Measurements from ENCODE around the gene CDC20B.
A peak's percentile ranks its signal among the peaks of the same experiment; 100 is the strongest.
"Not testable (repeated sequence)": the region's sequence is repeated elsewhere in the genome, so short reads cannot be mapped to it uniquely, and the experiment has no call there.

CDC20B gene

DNA sequence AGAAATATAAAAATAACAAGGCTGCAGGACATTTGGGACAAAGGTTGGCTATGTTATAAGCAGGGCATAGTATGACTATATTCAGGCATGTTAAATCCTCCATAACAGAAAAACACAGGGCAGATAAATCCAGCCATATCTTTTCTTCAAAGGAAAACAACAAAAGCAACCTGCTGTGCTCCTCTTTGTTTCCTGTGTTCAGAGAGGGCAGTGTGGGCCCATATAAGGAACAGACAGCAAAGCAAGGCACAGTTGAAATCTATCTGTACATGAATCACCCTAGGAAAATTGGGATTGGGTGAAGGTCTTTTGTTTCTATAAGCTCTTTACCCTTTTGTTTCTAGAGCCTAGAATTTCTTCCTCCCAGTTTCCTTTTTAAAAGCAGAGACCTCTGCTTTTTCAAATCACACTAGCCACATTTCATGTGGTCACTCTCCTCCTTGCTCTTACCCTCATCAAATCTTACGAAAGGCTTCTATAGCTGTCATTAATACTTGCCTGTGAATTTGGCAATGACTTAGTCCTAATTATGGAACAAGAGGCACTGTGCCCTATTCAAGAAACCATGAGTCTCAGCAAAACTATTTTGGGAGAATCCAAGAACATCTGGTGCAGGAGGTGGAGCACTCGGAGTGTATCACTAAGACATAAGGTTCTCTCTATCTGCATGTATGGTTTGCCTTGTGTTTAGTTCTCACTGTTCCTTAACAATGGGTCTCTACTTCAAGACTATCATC is 68.8 kb downstream of the CDC20B start:
- no peak for DNase-seq

DNA sequence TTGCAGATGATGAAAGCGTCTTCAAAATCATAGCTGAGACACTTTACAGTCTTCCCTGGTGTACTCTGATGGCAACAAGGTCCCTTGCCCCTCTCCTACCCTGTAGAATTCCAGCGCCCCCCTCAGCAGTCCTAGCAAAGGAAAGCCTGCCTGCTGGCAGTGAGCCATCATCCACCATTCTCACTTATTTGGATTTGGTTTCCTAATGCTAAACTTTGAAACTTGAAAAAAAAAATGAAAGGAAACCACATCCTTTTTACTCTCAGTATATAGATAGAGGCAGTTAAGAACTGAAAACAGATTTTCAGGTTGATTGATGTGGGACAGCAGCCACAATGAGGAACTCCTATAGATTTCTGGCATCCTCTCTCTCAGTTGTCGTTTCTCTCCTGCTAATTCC is 70.6 kb downstream of the CDC20B start, which contains the start of gene GZMA:
Gene GZMA (plus strand): TSS at position 299 of the 400 bp plus-strand sequence. CDS start 37 bp downstream, at position 336.
- peak; percentile 39 for DNase-seq

DNA sequence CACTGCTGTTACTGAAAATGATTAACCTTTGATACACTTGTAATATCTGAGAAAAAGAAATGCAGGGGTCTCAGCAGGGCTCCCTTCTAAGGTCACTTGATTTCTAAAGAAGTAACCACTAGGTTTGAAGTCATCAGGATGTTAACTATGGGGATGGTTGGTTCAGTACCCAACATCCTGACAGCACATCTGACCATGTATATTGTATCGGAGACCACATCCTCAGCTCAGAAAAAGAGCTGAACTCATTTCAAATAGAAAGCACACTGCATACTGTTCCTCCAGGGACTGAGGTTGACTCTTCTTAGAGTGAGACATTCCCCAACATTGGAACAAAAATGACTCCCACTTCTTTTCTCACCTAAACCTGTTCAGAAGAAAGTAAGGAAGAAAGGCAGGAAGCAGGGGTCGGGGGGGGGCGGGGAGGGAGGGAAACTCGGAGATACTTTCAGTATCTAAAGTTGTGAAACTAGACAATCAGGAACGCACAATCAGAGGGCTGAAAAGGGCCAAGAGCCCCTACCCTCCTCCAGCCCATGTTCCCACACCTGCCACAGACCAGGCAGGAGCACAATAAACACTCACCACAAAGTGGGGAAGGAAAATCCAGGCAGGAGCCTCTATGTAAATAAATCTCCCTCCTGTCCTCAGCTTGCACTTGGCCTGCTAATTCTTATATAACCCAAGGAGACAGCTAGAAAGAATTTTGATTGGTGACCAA is 71.3 kb downstream of the CDC20B start:
- no peak for DNase-seq

DNA sequence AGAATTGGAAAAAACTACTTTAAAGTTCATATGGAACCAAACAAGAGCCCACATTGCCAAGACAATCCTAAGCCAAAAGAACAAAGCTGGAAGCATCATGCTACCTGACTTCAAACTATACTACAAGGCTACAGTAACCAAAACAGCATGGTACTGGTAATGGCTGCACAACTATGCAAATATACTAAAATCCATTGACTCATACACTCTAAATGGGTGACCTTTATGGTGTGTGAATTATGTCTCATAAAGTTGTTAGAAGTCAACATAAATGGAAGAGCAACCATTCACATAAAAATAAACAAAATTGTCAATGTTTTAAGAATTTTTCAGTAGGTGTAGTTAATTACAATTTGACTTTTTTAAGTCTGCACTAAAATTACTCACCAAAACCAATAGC is 71.8 kb downstream of the CDC20B start:
- DNase-seq, result not testable (repeated sequence)

DNA sequence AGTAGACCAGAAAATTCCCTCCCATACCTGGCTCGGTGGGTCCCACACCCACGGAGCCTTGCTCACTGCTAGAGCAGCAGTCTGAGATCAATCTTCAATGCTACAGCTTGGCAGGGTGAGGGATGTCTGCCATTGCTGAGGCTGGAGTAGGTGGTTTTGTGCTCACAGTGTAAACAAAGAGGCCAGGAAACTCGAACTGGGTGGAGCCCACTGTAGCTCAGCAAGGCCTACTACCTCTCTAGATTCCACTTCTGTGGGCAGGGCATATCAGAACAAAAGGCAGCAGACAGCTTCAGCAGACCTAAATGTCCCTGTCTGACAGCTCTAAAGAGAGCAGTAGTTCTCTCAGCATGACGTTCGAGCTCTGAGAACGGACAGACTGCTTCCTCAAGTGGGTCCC is 76.1 kb downstream of the CDC20B start:
- DNase-seq, result peak; percentile 37

DNA sequence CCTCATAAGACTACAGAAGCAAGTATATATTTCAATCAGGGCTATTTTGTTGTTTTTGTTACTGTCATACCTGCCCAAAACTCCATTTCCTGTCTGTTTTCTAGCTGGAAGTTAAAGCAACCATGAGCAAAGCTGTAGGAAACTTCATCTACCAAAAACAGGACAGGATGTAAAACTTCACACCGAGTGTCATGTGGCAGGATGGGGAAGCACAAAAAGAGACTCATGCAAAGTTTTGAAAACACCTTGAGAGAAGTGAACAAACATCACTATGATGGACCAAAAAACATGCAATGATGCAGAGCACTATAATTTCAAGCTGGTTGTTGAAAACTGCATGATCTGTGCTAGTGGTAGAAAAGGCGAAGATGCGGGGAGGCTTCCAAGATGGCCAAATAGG is 76.8 kb downstream of the CDC20B start:
- DNase-seq, result no peak

DNA sequence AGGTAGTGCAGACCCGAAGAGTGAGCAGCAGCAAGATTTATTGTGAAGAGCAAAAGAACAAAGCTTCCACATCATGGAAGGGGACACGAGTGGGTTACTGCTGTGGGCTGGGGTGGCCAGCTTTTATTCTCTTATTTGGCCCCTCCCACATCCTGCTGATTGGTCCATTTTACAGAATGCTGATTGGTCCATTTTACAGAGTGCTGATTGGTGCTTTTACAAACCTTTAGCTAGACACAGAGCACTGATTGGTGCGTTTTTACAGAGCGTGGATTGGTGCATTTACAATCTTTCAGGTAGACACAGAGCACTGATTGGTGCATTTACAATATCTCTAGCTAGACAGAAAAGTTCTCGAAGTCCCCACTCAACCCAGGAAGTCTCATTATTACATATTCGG is 82.0 kb downstream of the CDC20B start:
- DNase-seq, result not testable (repeated sequence)

DNA sequence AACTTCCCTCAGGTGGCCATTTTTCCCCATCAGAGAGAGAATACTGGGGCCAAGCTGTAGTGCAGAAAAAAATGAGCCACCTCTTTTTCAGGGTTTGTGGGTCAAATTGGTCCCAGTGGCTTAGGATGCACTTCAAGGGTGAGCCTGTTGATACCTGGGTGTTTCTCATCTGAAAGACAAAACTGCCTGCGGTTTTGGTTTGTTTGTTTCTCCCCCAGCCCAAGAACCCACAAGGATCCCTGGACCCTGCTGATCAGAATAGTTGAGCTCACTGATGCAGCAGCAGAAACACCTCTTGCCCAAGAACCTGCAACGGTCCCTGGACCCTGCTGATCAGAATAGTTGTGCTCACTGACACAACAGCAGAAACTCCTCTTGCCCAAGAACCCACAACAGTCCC is 83.7 kb downstream of the CDC20B start:
- not testable (repeated sequence) for DNase-seq

DNA sequence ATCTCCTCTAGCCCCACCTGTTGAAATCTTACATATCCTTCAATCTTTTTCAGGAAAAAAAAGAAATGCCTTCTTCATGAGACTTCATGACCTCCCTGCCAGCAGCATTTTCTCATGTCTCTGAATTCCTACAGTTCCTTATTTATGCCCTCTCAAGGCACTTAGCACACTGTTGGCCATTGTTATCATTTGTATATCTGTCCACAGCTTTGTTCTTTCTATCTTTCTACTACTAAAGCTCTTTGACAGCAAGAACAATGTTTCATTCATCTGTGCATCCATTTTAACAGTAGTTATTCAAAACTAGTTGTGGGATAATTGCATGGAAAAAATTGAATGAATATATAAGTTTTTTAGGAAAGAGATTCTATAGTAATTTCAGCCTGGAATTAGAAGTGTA is 91.4 kb downstream of the CDC20B start:
- DNase-seq, result no peak

DNA sequence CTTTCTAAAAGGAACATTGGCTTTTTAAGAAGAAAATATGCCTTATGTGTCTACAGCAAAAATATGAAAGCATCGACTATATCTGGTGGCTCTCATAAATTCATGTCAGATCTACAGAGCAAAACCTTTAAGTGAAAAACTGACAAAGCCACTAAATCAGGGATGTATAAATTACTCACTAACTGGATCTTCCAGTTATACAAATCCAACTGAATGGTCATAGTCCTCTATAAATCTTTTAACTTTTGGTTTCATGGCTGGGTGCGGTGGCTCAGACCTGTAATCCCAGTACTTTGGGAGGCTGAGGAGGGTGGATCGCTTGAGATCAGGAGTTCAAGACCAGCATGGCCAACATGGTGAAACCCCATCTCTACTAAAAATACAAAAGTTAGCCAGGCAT is 99.8 kb downstream of the CDC20B start:
- no peak for DNase-seq

DNA sequence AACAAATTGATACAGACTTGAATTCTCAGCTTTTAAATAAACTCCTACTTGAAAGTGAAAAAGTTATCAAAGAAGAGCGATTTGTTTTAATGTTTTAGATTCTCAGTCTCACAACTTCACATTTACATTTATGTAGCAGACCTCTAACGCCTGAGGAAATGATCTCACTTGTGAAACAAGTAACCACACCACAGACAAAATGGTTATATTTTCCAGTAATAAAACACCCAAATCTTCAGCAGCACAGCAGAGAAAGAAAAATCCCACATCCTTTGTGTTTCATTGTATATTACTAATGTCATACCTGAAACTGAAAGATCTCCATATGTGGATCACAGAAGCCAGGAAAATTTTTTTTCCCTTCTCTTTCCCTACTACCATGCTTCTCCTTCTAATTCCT is 100.3 kb downstream of the CDC20B start:
- DNase-seq, result no peak

DNA sequence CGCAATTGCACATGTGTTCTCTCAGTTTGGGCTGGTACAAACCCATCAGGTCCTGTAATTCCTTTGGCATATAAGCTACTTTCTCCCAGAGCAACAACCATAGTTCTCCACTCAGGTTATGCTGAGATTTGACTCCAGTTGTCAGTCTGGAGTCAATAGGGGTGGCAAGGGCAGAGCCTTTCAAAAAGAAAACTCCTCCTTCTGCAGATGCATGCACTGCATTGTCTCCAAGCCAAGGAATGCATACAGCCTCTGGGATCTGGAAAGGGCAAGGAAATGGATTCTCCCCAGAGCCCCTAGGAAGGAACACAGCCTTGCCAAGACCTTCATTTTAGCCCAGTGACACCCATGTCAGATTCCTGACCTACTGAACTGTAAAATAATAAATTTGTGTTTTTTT is 101.6 kb downstream of the CDC20B start:
- no peak for DNase-seq

DNA sequence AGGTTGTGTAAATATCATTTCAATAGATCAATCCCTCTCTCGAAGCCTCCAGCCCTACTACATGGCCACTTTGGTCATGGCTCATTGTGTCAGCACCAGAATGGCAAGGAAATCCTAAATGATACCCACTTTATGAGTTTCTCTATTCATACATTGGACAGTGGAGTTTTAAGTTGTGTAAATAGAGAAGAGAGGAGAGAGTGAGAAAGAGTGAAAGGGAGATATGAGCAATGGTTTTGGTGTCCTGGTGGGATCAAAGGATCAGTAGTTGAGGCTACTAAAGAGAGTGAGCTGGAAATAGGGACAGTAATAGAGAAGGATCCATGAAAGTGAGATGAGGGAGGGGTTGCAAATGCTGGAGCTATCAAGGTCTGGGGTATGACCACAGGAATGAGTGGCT is 102.0 kb downstream of the CDC20B start:
- no peak for DNase-seq

DNA sequence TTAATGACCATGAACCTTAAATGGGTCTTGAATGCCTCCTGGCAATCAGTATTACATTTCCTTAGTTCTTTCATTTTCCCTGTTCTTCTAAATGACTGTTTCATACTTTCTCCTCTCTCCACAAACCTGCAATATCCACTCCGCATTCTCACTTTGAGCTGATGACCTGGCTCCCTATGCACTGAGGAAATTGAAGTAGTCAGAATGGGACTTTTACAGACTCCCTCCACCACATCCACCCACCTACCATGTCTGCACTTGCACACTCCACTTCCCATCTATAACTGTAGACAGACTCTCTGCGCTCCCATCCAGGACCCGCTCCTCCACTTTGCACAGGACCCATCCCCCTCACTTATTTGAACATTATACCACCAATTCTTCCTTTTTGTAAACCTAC is 106.7 kb downstream of the CDC20B start:
- no peak for DNase-seq

DNA sequence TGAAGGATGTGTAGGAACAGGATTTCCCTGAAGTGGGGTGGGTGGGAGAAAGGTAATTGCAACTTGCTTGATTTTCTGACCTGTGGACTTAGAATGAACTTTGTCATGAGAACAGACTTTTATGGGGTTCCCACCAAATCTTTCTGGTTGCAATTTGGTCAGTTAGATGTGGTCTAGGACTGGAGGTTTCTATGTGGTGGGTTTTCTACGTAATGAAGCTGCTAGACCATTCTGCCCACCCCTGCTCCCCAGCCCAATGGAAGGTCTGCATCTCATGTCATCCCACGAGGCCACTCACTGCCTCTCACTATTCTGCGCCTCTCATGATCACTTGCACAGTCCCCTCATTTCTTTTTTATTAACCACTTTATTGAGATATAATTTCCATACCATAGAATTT is 108.5 kb downstream of the CDC20B start:
- no peak for DNase-seq

DNA sequence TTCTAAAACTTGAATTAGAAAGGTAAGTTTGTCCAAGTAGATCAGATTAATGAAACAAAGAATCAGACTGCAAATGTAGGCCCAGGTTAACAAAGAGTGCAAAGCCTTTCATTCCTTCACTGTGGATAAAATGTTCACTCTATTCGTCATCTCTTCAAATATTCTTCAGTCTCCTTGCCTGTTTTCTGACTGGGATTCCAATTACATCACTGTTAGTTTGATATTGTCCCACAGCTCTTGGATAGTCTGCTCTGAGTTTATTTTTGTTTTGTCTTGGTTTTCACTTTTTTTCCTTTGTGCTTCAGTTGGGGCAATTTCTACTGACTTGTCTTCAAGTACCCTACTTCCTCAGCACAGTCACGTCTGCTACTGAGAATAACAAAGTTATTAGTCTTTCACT is 109.1 kb downstream of the CDC20B start:
- DNase-seq, result no peak

DNA sequence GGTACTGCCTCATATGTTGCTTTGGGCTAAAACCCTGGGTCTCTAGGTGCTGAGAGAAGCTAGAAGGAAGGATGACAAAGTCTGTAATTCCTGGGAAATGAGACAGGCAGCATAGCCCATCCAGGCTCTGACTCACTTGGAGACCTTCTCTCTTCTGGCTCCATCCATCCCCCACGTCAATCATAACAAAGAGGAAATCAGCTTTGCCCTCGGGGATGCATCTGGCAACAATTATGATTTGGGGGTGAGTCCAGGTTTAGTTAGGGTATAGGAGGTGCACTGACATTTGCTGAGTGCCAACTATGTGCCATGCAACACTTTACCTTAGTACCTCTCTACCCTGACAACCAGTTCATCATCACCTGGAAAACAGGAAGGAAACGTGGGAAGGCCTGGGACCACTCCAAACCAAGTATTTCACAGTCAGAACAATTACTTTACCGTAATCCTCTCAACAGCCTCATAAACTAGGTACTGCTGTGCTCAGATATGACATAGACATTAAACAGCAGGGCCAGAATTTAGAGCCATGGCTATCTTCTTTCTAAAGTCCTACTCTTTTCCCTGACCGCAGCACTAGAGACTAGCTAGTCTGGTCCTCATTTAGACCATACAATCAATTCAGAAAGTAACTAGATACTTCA is 109.6 kb downstream of the CDC20B start:
- no peak for DNase-seq
